Endothelial cell of umbilical vein (primary cell): ENCODE data around the gene BCL2.

Source experiments
- CTCF ChIP-seq, 2 donors: IDR thresholded peaks; 1 replicate in 1 of 2; 2 replicates in 1 of 2; pipeline ENCODE4 v1.5.1; 2011; ENCODE audit warnings: low read length in 2 of 2, mild to moderate bottlenecking in 2 of 2, moderate library complexity in 2 of 2, control low read depth in 1 of 2, inconsistent platforms in 1 of 2, low read depth in 1 of 2; ENCODE audit not compliant: insufficient read depth in 1 of 2; ENCODE audit errors: extremely low read depth in 1 of 2
- FOS ChIP-seq: IDR thresholded peaks from 2 replicates; pipeline ENCODE4 v1.6.1; 2011; ENCODE audit warnings: mild to moderate bottlenecking, low read length, moderate library complexity, borderline replicate concordance; ENCODE audit not compliant: insufficient read depth
- MAX ChIP-seq: IDR thresholded peaks from 2 replicates; pipeline ENCODE4 v1.6.1; 2011; ENCODE audit not compliant: insufficient read depth, insufficient read length
- POLR2AphosphoS5 ChIP-seq: IDR thresholded peaks from 2 replicates; pipeline ENCODE4 v1.6.1; 2012; ENCODE audit warnings: low read depth, mild to moderate bottlenecking, control low read depth, low read length, moderate library complexity; ENCODE audit not compliant: insufficient read depth

GRCh38 chr18:63168287-63168686 is 151.3 kb downstream of the BCL2 start:
- TF ChIP-seq CTCF (IDR thresholded peaks at IDR 0.05; ENCODE audit: extremely low read depth in 1 of 2, insufficient read depth in 1 of 2, low read depth in 1 of 2, low read length in 2 of 2) (no peak), MAX (no peak), FOS (no peak), POLR2AphosphoS5 (no peak)
